ENCODE data around the gene GLCE. TPM values are rescaled to one million over a fixed set of nuclear protein-coding genes. Genes with fewer than 3 reads are reported as not detected.

GLCE gene
- total and polyA plus RNA-seq, 4 experiments from 2014 or later, result 6.1 to 9.0 (median 7.2) TPM

GRCh38 chr15:69209661-69210060 is 49.2 kb downstream of the GLCE start:
- ChIA-PET CTCF (ENCODE audit: partially characterized antibody) (no interaction called here), POLR2A (ENCODE audit: partially characterized antibody) (no interaction called here)
- no peaks in the 10 kb centered on the region for H3K36me3 Mint-ChIP-seq
- no peaks in the 10 kb centered on the region for H3K27me3 ChIP-seq (ENCODE audit: insufficient read depth, low read length)
- no peaks in the 10 kb centered on the region for H3K27me3 Mint-ChIP-seq
- no peak for DNase-seq
- no peaks in the 10 kb centered on the region for H3K36me3 ChIP-seq (ENCODE audit: insufficient read depth, low read length)
- H3K4me3 ChIP-seq (ENCODE audit: low read length in 2 of 2), result no peak overlapping the region
- no peaks in the 10 kb centered on the region for H3K9me3 ChIP-seq (ENCODE audit: control insufficient read depth in 1 of 2, low read length in 2 of 2)
- H3K4me1 Mint-ChIP-seq, result peaks cover 0 to 9% (median 3%) of the 10 kb centered on the region in 4 donors
- H3K9me3 Mint-ChIP-seq, result peaks cover 0 to 4% (median 0%) of the 10 kb centered on the region in 8 donors
- H3K4me3 Mint-ChIP-seq, result no peak overlapping the region
- H3K27ac ChIP-seq (ENCODE audit: low read depth, low read length), result no peak overlapping the region
- H3K4me1 ChIP-seq (ENCODE audit: insufficient read depth, low read length), result no peaks in the 10 kb centered on the region
- intact Hi-C loops (cut with micrococcal nuclease), result no loop called here
- peak overlapping the region in 1 of 7 donors; percentile 32 for H3K27ac Mint-ChIP-seq

- POLR2A ChIA-PET (ENCODE audit: partially characterized antibody), result no interaction called here
- Mint-ChIP-seq H3K27ac (no peak overlapping the region), H3K36me3 (peaks cover 0 to 6% of the 10 kb centered on the region in 2 donors)
Measured at GRCh38 chr15:69210574-69210973, 50.1 kb downstream of the GLCE start.

GRCh38 chr15:69213786-69214185 is 53.4 kb downstream of the GLCE start:
- Histone ChIP-seq H3K27ac (ENCODE audit: low read depth, low read length) (no peak overlapping the region), H3K4me3 (ENCODE audit: low read length in 2 of 2) (no peak overlapping the region), H3K36me3 (ENCODE audit: insufficient read depth, low read length) (no peaks in the 10 kb centered on the region), H3K27me3 (ENCODE audit: insufficient read depth, low read length) (no peaks in the 10 kb centered on the region), H3K9me3 (ENCODE audit: control insufficient read depth in 1 of 2, low read length in 2 of 2) (no peaks in the 10 kb centered on the region), H3K4me1 (ENCODE audit: insufficient read depth, low read length) (no peaks in the 10 kb centered on the region)
- Mint-ChIP-seq H3K27ac (no peak overlapping the region), H3K27me3 (no peaks in the 10 kb centered on the region), H3K4me3 (no peak overlapping the region), H3K4me1 (peaks cover 0 to 9% (median 3%) of the 10 kb centered on the region in 4 donors), H3K36me3 (peaks cover 0 to 6% of the 10 kb centered on the region in 2 donors), H3K9me3 (peaks cover 0 to 4% (median 0%) of the 10 kb centered on the region in 8 donors)
- intact Hi-C loops (cut with micrococcal nuclease), result no loop called here
- ChIA-PET CTCF (ENCODE audit: partially characterized antibody) (no interaction called here), POLR2A (ENCODE audit: partially characterized antibody) (no interaction called here)
- DNase-seq, result no peak

More at GRCh38 chr15:69210574-69210973, 50.1 kb downstream of the GLCE start:
- Mint-ChIP-seq H3K4me3 (no peak overlapping the region), H3K9me3 (peaks cover 0 to 4% (median 0%) of the 10 kb centered on the region in 8 donors), H3K27me3 (no peaks in the 10 kb centered on the region), H3K4me1 (peaks cover 0 to 9% (median 3%) of the 10 kb centered on the region in 4 donors)
- Histone ChIP-seq H3K27me3 (ENCODE audit: insufficient read depth, low read length) (no peaks in the 10 kb centered on the region), H3K36me3 (ENCODE audit: insufficient read depth, low read length) (no peaks in the 10 kb centered on the region), H3K27ac (ENCODE audit: low read depth, low read length) (no peak overlapping the region), H3K4me1 (ENCODE audit: insufficient read depth, low read length) (no peaks in the 10 kb centered on the region), H3K9me3 (ENCODE audit: control insufficient read depth in 1 of 2, low read length in 2 of 2) (no peaks in the 10 kb centered on the region), H3K4me3 (ENCODE audit: low read length in 2 of 2) (no peak overlapping the region)
- intact Hi-C loops (cut with micrococcal nuclease), result no loop called here
- DNase-seq, result no peak
- CTCF ChIA-PET (ENCODE audit: partially characterized antibody), result no interaction called here

- Mint-ChIP-seq H3K36me3 (peaks cover 4 to 12% of the 10 kb centered on the region in 2 donors), H3K27ac (no peak overlapping the region), H3K4me1 (no peaks in the 10 kb centered on the region), H3K4me3 (no peak overlapping the region), H3K9me3 (peaks cover 0 to 5% (median 2%) of the 10 kb centered on the region in 8 donors), H3K27me3 (no peaks in the 10 kb centered on the region)
- Histone ChIP-seq H3K9me3 (ENCODE audit: control insufficient read depth in 1 of 2, low read length in 2 of 2) (no peaks in the 10 kb centered on the region), H3K36me3 (ENCODE audit: insufficient read depth, low read length) (no peaks in the 10 kb centered on the region), H3K4me1 (ENCODE audit: insufficient read depth, low read length) (no peaks in the 10 kb centered on the region), H3K27me3 (ENCODE audit: insufficient read depth, low read length) (no peaks in the 10 kb centered on the region), H3K4me3 (ENCODE audit: low read length in 2 of 2) (no peak overlapping the region), H3K27ac (ENCODE audit: low read depth, low read length) (no peak overlapping the region)
- ChIA-PET CTCF (ENCODE audit: partially characterized antibody) (no interaction called here), POLR2A (ENCODE audit: partially characterized antibody) (no interaction called here)
- no peak for DNase-seq
- intact Hi-C loops (cut with micrococcal nuclease), result no loop called here
Measured at GRCh38 chr15:69215314-69216035, 55.0 kb downstream of the GLCE start.

GRCh38 chr15:69217381-69217780 is 56.9 kb downstream of the GLCE start:
- Histone ChIP-seq H3K36me3 (ENCODE audit: insufficient read depth, low read length) (no peaks in the 10 kb centered on the region), H3K27me3 (ENCODE audit: insufficient read depth, low read length) (no peaks in the 10 kb centered on the region), H3K27ac (ENCODE audit: low read depth, low read length) (no peak overlapping the region), H3K4me1 (ENCODE audit: insufficient read depth, low read length) (no peaks in the 10 kb centered on the region), H3K9me3 (ENCODE audit: control insufficient read depth in 1 of 2, low read length in 2 of 2) (no peaks in the 10 kb centered on the region), H3K4me3 (ENCODE audit: low read length in 2 of 2) (no peak overlapping the region)
- no peak for DNase-seq
- Mint-ChIP-seq H3K4me3 (no peak overlapping the region), H3K4me1 (no peaks in the 10 kb centered on the region), H3K27me3 (no peaks in the 10 kb centered on the region), H3K36me3 (peaks cover 12 to 23% of the 10 kb centered on the region in 2 donors), H3K9me3 (peaks cover 0 to 9% (median 6%) of the 10 kb centered on the region in 8 donors), H3K27ac (no peak overlapping the region)
- ChIA-PET POLR2A (ENCODE audit: partially characterized antibody) (no interaction called here), CTCF (ENCODE audit: partially characterized antibody) (no interaction called here)
- intact Hi-C loops (cut with micrococcal nuclease), result no loop called here

GRCh38 chr15:69219690-69220089 is 59.3 kb downstream of the GLCE start:
- no peaks in the 10 kb centered on the region for H3K4me1 ChIP-seq (ENCODE audit: insufficient read depth, low read length)
- H3K27ac ChIP-seq (ENCODE audit: low read depth, low read length), result no peak overlapping the region
- Mint-ChIP-seq H3K27me3 (no peaks in the 10 kb centered on the region), H3K4me1 (no peaks in the 10 kb centered on the region), H3K36me3 (peaks cover 28 to 46% of the 10 kb centered on the region in 2 donors), H3K9me3 (peaks cover 7 to 30% (median 21%) of the 10 kb centered on the region in 8 donors), H3K27ac (no peak overlapping the region), H3K4me3 (no peak overlapping the region)
- intact Hi-C loops (cut with micrococcal nuclease), result no loop called here
- CTCF ChIA-PET (ENCODE audit: partially characterized antibody), result no interaction called here
- no peak overlapping the region for H3K4me3 ChIP-seq (ENCODE audit: low read length in 2 of 2)
- H3K9me3 ChIP-seq (ENCODE audit: control insufficient read depth in 1 of 2, low read length in 2 of 2), result no peaks in the 10 kb centered on the region
- POLR2A ChIA-PET (ENCODE audit: partially characterized antibody), result no interaction called here
- no peaks in the 10 kb centered on the region for H3K27me3 ChIP-seq (ENCODE audit: insufficient read depth, low read length)
- no peaks in the 10 kb centered on the region for H3K36me3 ChIP-seq (ENCODE audit: insufficient read depth, low read length)
- DNase-seq, result no peak

- Histone ChIP-seq H3K4me1 (ENCODE audit: insufficient read depth, low read length) (no peaks in the 10 kb centered on the region), H3K4me3 (ENCODE audit: low read length in 2 of 2) (no peak overlapping the region), H3K27me3 (ENCODE audit: insufficient read depth, low read length) (no peaks in the 10 kb centered on the region), H3K27ac (ENCODE audit: low read depth, low read length) (no peak overlapping the region), H3K36me3 (ENCODE audit: insufficient read depth, low read length) (no peaks in the 10 kb centered on the region), H3K9me3 (ENCODE audit: control insufficient read depth in 1 of 2, low read length in 2 of 2) (no peaks in the 10 kb centered on the region)
- no peaks in the 10 kb centered on the region for H3K27me3 Mint-ChIP-seq
- no peak overlapping the region for H3K27ac Mint-ChIP-seq
- H3K9me3 Mint-ChIP-seq, result peaks cover 7 to 30% (median 21%) of the 10 kb centered on the region in 8 donors
- ChIA-PET CTCF (ENCODE audit: partially characterized antibody) (interaction anchor here (2.8 kb wide), 1 partner anchor 163 kb away, joined by 10 read pairs; no protein-coding TSS in a partner anchor), POLR2A (ENCODE audit: partially characterized antibody) (no interaction called here)
- no peak overlapping the region for H3K4me3 Mint-ChIP-seq
- H3K4me1 Mint-ChIP-seq, result no peaks in the 10 kb centered on the region
- intact Hi-C loops (cut with micrococcal nuclease), result no loop called here
- H3K36me3 Mint-ChIP-seq, result peaks cover 28 to 42% of the 10 kb centered on the region in 2 donors
- no peak for DNase-seq
Measured at GRCh38 chr15:69222002-69222474, 61.6 kb downstream of the GLCE start.
